CD14-positive monocyte (primary cell): ENCODE measurements around the gene DLK1. TPM values are rescaled to one million over a fixed set of nuclear protein-coding genes. Genes with fewer than 3 reads are reported as not detected.

Source experiments
- DNase-seq, 3 donors: peaks; one replicate each; pipeline ENCODE4 v3.0.0-alpha.2; 2011 to 2022
- H2AFZ ChIP-seq: 2 replicates; pipeline ENCODE4 v1.6.0; 2012; ENCODE audit warnings: mild to moderate bottlenecking, low read depth, low read length, inconsistent platforms; ENCODE audit not compliant: insufficient read depth, poor library complexity, severe bottlenecking
- H3K27ac ChIP-seq, 2 donors: 1 replicate in 1 of 2; 2 replicates in 1 of 2; pipeline ENCODE4 v1.5.1; 2012 to 2013; ENCODE audit warnings: low read length in 2 of 2, control low read depth in 1 of 2, inconsistent platforms in 1 of 2, low read depth in 1 of 2, mild to moderate bottlenecking in 1 of 2
- H3K27me3 ChIP-seq, 2 donors: one replicate each; pipeline versions ENCODE4 v1.6.0 to v1.6.1; 2011 to 2013; ENCODE audit warnings: low read length in 2 of 2; ENCODE audit not compliant: control insufficient read depth in 2 of 2, insufficient read depth in 2 of 2
- H3K36me3 ChIP-seq, 2 donors: replicated peaks in 1 of 2; 1 replicate in 1 of 2; 2 replicates in 1 of 2; pipeline versions ENCODE4 v1.5.1 to v1.6.1; 2012 to 2013; ENCODE audit warnings: low read length in 2 of 2, control low read depth in 1 of 2, inconsistent platforms in 1 of 2, mild to moderate bottlenecking in 1 of 2; ENCODE audit not compliant: insufficient read depth in 2 of 2, control insufficient read depth in 1 of 2
- H3K4me1 ChIP-seq, 2 donors: 1 replicate in 1 of 2; 2 replicates in 1 of 2; pipeline versions ENCODE4 v1.5.1 to v1.6.1; 2012 to 2013; ENCODE audit warnings: low read length in 2 of 2, control low read depth in 1 of 2, inconsistent platforms in 1 of 2, mild to moderate bottlenecking in 1 of 2, moderate library complexity in 1 of 2; ENCODE audit not compliant: insufficient read depth in 2 of 2, control insufficient read depth in 1 of 2
- H3K4me2 ChIP-seq: replicated peaks from 2 replicates; pipeline ENCODE3; 2012; ENCODE audit warnings: low read length, moderate library complexity, mild to moderate bottlenecking; ENCODE audit not compliant: poor library complexity, severe bottlenecking; ENCODE audit errors: extremely low read depth
- H3K4me3 ChIP-seq, 3 experiments: fragments of 200-600 bp in 1 of 3; sonication (generic) in 1 of 3; replicated peaks in 1 of 3; 1 replicate in 2 of 3; 2 replicates in 1 of 3; pipeline ENCODE4 v1.5.1; 2011 to 2013; ENCODE audit warnings: low read length in 3 of 3, mild to moderate bottlenecking in 3 of 3, control low read depth in 2 of 3, low read depth in 2 of 3, inconsistent platforms in 1 of 3, moderate library complexity in 1 of 3
- H3K79me2 ChIP-seq: 2 replicates; pipeline ENCODE4 v1.6.0; 2012; ENCODE audit warnings: mild to moderate bottlenecking, control low read depth, inconsistent platforms, low read length, moderate library complexity; ENCODE audit not compliant: insufficient read depth
- H3K9ac ChIP-seq: 2 replicates; pipeline ENCODE4 v1.6.0; 2017; ENCODE audit warnings: low read length, mild to moderate bottlenecking; ENCODE audit not compliant: insufficient read depth, poor library complexity, severe bottlenecking
- H3K9me3 ChIP-seq, 2 donors: replicated peaks in 1 of 2; 1 replicate in 1 of 2; 2 replicates in 1 of 2; pipeline versions ENCODE4 v1.5.1 to v1.6.1; 2012 to 2013; ENCODE audit warnings: low read length in 2 of 2, control low read depth in 1 of 2; ENCODE audit not compliant: control insufficient read depth in 1 of 2, insufficient read depth in 1 of 2
- H4K20me1 ChIP-seq: 2 replicates; pipeline ENCODE4 v1.6.0; 2012; ENCODE audit warnings: mild to moderate bottlenecking, low read length, control low read depth, moderate library complexity; ENCODE audit not compliant: insufficient read depth
- H3K27ac Mint-ChIP-seq, 7 donors: one replicate each; pipeline ENCODE4 v1.8.0; 2020; ENCODE audit warnings: mild to moderate bottlenecking in 7 of 7, mixed read lengths in 7 of 7, moderate library complexity in 6 of 7, inconsistent platforms in 2 of 7
- H3K27me3 Mint-ChIP-seq, 3 donors: one replicate each; pipeline ENCODE4 v1.8.0; 2021 to 2022; ENCODE audit warnings: low read depth in 3 of 3, mild to moderate bottlenecking in 3 of 3, mixed read lengths in 3 of 3, moderate library complexity in 3 of 3, inconsistent platforms in 1 of 3
- H3K36me3 Mint-ChIP-seq, 2 donors: one replicate each; pipeline ENCODE4 v1.8.0; 2020; ENCODE audit warnings: mixed read lengths in 2 of 2, inconsistent platforms in 1 of 2, mild to moderate bottlenecking in 1 of 2
- H3K4me1 Mint-ChIP-seq: one replicate; pipeline ENCODE4 v1.8.0; 2020; ENCODE audit warnings: mild to moderate bottlenecking, mixed read lengths
- H3K4me3 Mint-ChIP-seq, 2 donors: one replicate each; pipeline ENCODE4 v1.8.0; 2020; ENCODE audit warnings: mild to moderate bottlenecking in 2 of 2, mixed read lengths in 2 of 2, moderate library complexity in 1 of 2
- H3K9me3 Mint-ChIP-seq, 7 donors: one replicate each; pipeline ENCODE4 v1.8.0; 2020 to 2022; ENCODE audit warnings: mixed read lengths in 7 of 7, mild to moderate bottlenecking in 6 of 7, moderate library complexity in 6 of 7, inconsistent platforms in 2 of 7
- WGBS: methylation state at CpG from one replicate; pipeline ENCODE4 v1.1.5; 2013; ENCODE audit warnings: missing lambda C conversion rate; ENCODE audit not compliant: insufficient coverage; 5-methylcytosine and 5-hydroxymethylcytosine counted together
- intact Hi-C, 2 donors: fragments of 100-400 bp; cut with micrococcal nuclease; formaldehyde crosslinking; loops; one replicate each; pipeline versions ENCODE4 v1.15.0 to v1.15.1; 2023
- polyA plus RNA-seq, 3 donors: library from polyadenylated mRNA; depleted of rRNA in 1 of 3; unstranded in 2 of 3; stranded (reverse) in 1 of 3; fragments of 300-500 nt in 2 of 3; fragments of >200 nt in 1 of 3; fragmentation: Illumina TruSeq in 2 of 3; gene quantifications; 1 replicate in 2 of 3; 2 replicates in 1 of 3; pipeline ENCODE4 v1.2.3, GENCODE V29; 2012 to 2021
- TF ChIP-seq, protein P1 (sequence below): fragments of 200-600 bp; IDR thresholded peaks from one replicate; pipeline ENCODE4 v1.8.0; 2022; ENCODE audit warnings: antibody characterized with exemption, mild to moderate bottlenecking

DLK1 gene
- polyA plus RNA-seq, 3 donors = 0.04 TPM; not detected in 2

DNA sequence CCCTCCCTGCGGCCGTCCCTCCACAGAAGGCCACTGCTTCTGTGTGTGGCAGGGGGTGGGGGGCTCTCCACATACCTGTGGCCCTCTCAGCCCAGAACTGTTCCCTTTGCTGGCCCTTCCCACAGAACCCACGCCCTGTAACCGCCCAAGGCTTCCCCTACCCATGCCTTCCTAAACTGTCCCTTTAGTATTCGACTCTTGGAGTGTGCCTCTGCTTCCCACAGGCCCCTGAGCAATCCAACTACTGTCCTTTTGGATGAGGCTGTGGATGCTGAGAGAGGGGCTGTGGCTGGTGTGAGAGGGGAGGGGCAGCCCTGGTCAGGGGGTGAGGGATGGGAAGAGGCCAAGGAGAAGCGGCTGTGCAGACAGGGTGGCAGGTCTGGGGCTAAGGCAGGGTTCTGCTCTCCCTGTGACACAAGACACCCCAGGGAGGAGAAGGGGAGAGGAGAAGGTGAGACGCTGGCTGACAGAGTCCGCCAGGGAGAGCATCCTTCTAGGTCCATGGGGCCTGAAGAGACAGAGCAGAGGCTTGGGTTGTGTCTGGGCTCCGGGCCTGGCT lies 46.0 kb downstream of the DLK1 start:
- H3K9ac ChIP-seq = no peak overlapping the region
- Mint-ChIP-seq H3K27me3 (peaks cover 0 to 11% (median 5%) of the 10 kb centered on the region in 3 donors), H3K4me1 (no peaks in the 10 kb centered on the region), H3K36me3 (no peaks in the 10 kb centered on the region), H3K27ac (no peak overlapping the region), H3K9me3 (peaks cover 8 to 16% (median 15%) of the 10 kb centered on the region in 7 donors), H3K4me3 (no peak overlapping the region)
- no peaks in the 10 kb centered on the region for H3K79me2 ChIP-seq
- no peaks in the 10 kb centered on the region for H3K4me1 ChIP-seq
- no peak overlapping the region for H3K4me2 ChIP-seq
- no peaks in the 10 kb centered on the region for H4K20me1 ChIP-seq
- intact Hi-C loops = no loop called here
- H2AFZ ChIP-seq = no peak overlapping the region
- H3K27ac ChIP-seq = no peak overlapping the region
- no peak for DNase-seq
- H3K27me3 ChIP-seq = no peaks in the 10 kb centered on the region
- 92% methylated on average over 4 of the region's 9 CpGs for WGBS
- TF ChIP-seq, protein P1, sequence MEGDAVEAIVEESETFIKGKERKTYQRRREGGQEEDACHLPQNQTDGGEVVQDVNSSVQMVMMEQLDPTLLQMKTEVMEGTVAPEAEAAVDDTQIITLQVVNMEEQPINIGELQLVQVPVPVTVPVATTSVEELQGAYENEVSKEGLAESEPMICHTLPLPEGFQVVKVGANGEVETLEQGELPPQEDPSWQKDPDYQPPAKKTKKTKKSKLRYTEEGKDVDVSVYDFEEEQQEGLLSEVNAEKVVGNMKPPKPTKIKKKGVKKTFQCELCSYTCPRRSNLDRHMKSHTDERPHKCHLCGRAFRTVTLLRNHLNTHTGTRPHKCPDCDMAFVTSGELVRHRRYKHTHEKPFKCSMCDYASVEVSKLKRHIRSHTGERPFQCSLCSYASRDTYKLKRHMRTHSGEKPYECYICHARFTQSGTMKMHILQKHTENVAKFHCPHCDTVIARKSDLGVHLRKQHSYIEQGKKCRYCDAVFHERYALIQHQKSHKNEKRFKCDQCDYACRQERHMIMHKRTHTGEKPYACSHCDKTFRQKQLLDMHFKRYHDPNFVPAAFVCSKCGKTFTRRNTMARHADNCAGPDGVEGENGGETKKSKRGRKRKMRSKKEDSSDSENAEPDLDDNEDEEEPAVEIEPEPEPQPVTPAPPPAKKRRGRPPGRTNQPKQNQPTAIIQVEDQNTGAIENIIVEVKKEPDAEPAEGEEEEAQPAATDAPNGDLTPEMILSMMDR = no peak
- peaks cover 0 to 16% of the 10 kb centered on the region in 2 donors for H3K9me3 ChIP-seq
- no peak overlapping the region for H3K4me3 ChIP-seq
- no peaks in the 10 kb centered on the region for H3K36me3 ChIP-seq

DNA sequence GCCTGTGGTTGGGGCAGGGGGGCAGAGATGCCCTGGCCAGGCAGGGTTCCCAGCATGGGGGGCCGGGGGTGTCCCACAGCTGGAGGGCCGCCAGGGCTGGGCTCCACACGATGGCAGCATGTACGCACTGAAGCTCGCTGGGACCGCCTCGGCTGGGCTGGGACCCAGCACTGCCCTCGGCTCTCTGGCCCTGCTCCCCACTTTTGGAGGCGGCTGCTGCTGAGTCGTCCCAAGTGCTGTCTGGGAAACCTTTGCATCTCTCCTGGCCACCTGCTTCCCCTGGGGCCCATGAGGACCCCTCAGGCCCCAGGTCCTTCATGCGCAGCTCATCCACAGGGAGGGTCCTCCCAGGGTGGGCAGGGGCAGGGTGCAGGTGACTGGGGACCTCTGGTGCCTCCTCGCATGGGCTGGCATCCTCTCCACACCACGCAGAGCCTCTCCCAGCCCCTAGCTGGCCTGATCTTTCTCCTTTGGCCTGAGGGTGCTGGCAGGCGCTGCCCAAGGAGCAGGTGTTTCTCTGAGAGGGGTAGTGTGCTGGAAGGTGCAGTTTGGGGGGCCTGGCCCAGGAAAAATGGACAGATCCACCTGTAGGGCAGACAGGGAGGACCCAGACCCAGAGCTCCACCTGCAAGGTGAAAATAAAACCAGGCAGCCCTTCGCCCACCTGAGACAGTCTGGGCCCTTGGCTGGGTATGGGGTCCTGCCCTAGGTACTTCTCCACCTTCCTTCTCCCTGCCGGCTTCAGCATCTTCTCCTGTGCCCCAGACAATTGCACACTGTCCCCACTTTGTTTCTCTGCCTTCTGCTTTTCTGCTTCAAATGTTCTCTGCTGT lies 46.9 kb downstream of the DLK1 start:
- Mint-ChIP-seq H3K4me3 (no peak overlapping the region), H3K36me3 (no peaks in the 10 kb centered on the region), H3K27me3 (peaks cover 0 to 11% (median 4%) of the 10 kb centered on the region in 3 donors), H3K9me3 (peaks cover 8 to 16% (median 15%) of the 10 kb centered on the region in 7 donors), H3K27ac (no peak overlapping the region), H3K4me1 (no peaks in the 10 kb centered on the region)
- Histone ChIP-seq H3K27ac (no peak overlapping the region), H3K4me2 (no peak overlapping the region), H2AFZ (no peak overlapping the region), H4K20me1 (no peaks in the 10 kb centered on the region), H3K4me1 (no peaks in the 10 kb centered on the region), H3K27me3 (no peaks in the 10 kb centered on the region), H3K9me3 (peaks cover 0 to 16% of the 10 kb centered on the region in 2 donors), H3K4me3 (no peak overlapping the region), H3K36me3 (no peaks in the 10 kb centered on the region), H3K9ac (no peak overlapping the region), H3K79me2 (no peaks in the 10 kb centered on the region)
- intact Hi-C loops = no loop called here
- WGBS = 90% methylated on average over 13 of the region's 16 CpGs
- DNase-seq = no peak
- TF ChIP-seq, protein P1 = no peak
